Activated CD4-positive, CD25-positive, alpha-beta regulatory T cell treated with anti-CD3 and anti-CD28 coated beads, Interleukin-2, amount 50 U/mL, for 16 hours (primary cell): ENCODE measurements around the gene IFNGR1.
"Not testable (repeated sequence)": the region's sequence is repeated elsewhere in the genome, so short reads cannot be mapped to it uniquely, and the experiment has no call there.

Experiments
- DNase-seq: peaks from one replicate; pipeline ENCODE4 v3.0.0-alpha.2; 2020; ENCODE audit warnings: low read depth, low spot score

IFNGR1 gene

DNA sequence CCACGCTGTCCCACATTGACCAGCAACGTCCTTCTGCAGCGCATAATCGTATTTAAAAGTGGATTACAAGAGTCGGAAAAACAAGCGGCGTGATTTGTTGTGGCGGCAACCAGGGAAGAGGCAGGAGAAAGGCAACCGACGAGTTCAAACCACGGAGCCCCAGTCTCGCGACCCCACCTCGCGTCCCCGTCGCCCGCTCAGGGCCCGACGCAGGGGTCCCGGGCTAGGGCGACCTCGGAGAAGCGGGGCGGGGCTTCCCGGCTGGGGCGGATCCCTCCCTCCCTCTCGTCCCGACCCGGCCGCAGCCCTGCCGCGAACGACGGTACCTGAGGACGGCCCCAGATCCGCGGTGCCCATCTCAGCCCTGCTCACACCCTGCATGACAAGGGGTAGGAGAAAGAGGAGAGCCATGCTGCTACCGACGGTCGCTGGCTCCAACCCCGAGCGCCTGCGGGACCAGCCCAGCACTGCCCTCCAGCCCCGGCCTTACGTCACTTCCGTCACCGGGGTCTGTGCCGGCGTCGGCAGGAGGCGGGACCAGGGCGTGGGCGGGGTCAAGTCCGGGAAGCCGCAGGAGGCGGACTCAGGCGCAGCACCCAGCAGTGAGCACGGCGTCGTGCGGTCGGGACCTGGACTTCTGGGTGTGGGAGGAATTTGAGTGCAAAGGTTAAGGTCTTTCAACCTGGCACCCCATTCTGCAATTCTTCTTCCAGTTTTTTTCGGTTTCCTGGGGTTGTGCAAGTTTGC lies at the start of gene IFNGR1:
TSS of gene IFNGR1 (minus strand) at position 469 of the 747 bp plus-strand sequence. CDS start at position 411, 58 bp downstream.
- DNase-seq, result peak; percentile 77

DNA sequence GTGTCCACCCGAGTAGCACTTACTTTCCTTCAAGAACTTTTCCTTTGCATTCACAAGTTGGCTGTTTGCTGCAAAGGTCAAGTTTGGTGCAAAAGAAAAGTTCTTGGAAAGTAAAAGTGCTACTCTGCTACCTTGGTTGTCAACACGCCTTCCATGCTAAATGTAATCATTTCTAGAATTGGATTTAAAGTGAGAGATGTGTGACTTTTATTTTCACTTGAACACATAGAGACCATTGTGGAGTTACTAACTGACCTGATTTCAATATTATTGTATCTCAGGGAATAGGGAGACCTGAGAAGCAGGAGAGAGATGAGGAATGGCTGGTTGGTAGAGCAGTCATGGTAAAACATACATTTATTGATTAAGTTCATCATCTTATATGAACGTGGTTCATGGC lies 49.7 kb upstream of the IFNGR1 start:
- DNase-seq, result no peak

DNA sequence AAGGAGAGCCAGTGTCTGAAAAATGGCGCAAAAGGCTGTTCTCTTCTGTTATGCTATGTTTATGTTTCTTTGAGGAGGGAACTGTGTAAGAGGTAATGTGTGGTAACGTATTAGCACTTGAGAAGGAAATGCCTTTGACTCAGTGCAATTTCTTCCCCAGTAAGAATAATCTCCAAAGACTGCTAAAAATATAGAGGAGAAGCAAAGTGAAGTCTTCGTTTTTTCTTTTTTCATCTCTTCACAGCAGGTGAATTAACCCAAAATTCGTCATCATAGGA lies 47.1 kb upstream of the IFNGR1 start:
- DNase-seq, result no peak

DNA sequence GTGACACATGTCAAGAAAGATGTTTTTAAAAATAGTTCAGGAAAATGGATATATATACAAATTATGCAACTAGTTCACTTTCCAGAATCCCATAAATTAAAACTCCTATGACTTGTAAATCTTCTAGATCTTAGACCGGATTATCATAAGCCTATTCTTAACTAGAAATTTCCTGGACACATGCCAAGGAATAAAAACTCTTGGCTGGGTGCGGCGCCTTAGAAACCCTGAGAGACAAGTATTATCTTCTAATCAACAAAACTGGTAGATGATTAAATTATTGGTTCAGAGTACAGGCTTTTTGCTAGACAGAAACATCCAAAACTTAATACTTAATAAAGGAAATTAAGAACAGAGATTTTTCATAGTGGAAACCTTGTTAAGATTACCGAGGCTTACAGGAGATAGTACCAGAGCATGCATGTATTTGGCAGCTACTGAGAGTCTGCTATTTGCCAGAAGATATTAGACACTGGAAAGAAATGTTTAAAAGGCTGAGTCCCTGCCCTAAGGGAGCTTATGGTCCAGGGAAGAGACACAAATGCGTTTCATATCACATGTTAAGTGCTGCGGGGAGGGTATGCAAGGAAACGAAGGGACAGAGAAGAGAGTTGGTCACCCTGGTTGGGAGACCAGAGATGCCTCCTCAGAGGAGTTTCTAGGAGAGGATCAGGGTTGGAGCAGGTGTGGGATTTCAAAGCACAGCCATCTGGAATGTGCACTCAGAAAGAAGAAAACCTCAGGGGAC lies 46.5 kb upstream of the IFNGR1 start:
- DNase-seq, result no peak

DNA sequence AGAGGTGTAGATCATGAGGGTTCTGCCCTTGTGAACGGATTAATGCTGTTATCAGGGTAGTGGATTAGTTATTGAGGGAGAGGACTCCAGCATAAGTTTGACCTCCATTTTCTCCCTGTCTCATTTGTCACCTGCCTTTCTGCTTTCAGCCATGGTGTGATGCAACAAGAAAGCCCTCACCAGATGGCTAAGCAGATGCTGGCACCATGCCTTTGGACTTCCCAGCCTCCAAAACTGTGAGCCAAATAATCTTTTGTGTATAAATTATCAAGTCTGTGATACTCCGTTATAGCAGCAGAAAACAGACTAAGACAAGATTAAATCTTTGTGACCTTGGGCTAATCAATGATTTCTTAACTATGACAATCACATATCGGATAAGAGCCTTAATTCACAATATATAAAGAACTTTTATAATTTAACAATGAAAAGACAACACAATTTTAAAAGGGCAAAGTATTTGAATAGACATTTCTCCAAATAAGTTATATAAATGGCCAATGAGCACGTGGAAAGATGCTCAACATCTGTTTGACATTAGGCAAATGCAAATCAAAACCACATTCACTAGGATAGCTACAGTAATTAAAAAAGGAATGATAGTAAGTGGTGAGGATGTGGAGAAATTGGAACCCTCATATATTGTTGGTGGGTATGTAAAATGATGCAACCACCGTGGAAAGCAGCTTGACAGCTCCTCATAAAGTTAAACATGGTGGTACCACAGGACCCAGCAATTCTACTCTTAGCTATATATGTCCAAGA lies 45.3 kb upstream of the IFNGR1 start:
- DNase-seq, result no peak

DNA sequence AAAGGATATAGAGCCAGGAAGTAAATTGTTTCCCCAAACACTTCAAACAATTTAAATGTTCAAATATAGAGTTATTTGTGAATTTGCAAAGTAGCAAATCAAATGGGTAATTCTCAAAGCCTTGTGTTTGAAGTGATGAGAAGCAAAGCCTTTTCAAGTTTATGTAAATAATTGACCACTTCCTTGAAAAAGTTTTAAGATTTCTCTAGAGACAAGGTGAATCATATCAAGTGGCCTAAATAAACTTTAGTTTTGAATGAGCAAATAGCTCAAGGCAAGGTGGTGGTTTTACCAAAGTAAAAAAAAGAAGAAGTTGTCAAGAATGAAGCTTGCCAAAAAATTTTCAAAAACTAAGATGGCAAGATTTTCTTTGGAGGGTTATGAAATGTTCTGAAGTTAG lies 42.6 kb upstream of the IFNGR1 start:
- no peak for DNase-seq

DNA sequence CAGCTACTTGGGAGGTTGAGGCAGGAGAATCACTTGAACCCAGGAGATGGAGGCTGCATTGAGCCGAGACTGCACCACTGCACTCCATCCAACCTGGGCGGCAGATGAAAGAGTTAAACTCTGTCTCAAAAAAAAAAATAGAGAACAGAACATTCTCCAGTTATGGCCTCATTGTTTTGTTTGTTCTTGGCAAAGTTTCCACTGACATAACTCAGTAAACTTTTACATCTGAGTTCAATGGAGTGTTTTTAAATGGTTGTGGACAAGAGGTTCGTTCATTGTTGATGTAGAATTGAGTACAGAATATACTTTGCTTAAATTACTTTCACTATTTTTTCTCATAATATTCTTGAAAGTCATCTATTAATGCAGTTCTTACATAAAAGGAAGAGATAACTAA lies 42.2 kb upstream of the IFNGR1 start:
- no peak for DNase-seq

DNA sequence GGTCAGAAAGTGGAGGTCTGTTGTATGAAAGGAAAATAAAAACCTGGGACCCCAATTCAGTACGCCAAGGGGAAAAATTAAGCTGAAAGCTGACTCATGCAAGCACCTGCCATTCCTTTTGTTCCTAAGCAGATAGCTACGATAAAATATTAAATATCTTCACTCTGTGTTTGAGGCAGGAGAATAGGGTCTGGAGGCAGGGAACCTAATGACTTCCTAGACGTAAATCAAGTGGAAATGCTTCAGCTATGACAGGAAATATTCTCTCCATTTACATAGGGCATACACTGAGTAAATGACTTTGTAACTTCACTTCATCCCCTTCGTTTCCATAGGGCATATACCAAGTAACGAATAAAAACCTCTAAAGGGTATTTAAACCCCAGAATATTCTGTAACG lies 41.0 kb upstream of the IFNGR1 start:
- no peak for DNase-seq

DNA sequence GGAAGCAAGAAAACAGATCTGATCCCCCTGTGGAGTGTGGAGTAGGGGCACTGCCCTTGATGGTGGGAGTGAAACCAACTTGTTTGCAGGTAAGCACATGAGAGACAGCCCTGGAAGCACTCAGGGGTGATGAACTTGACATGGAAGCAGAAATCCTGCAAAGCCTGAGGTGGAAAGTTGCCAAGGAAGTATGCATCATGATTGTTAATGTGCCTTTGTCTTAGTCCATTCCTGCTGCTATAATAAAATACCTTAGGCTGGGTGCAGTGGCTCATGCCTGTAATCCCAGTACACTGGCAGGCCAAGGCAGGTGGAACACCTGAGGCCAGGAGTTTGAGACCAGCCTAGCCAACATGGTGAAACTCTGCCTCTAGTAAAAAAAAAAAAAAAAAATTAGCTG lies 40.2 kb upstream of the IFNGR1 start:
- DNase-seq, result no peak

DNA sequence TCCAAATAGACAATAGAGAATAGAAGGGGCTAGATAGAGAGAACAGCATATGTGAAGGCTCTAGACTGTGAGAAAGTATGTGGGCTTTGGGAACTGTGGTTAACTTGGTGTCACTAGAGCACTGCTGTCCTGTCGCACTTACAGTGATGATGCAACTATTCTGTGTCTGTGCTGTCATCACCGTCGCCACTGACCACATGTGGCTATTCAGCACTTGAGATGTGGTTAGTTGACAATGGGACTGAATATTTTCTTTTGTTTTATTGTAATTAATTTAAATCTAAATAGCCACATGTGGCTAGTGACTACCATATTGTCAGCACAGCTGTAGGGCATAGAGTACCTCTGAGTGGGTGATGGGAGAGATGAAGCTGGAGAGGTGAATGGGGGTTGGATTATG lies 39.0 kb upstream of the IFNGR1 start:
- DNase-seq, result no peak

DNA sequence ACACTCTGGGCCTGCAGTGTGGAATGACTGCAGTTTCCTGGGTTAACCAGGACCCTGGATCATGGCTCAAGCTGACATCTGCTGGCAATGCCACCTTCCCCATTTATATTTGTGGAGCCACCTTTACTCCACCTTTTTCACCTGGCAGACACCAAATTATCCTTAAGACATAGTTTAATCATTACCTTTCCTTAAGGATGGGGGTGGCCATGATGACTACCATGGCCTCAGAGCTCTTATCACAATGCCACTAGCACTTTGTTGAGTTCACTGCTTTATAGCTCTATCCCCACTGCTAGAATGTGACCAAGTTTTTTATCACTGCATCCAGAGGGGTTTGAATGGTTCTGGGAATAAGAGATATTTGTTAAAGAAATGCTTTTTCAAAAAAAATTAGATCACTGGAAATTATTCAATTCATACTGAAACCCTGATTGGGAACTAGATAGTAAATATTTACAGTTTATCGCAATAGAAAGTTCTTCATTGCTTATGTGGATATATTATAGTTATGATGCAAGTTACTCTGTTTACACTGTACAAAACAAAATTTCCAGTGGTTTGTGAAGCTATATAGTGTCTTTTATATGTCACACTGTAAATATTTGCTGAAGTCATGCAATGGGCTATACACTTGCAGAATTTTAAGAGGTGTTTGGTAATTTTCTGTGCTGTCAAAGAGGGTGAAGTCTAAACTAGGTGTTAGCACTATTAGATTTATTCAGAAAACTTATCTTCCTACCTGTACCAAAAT lies 37.3 kb upstream of the IFNGR1 start:
- no peak for DNase-seq

DNA sequence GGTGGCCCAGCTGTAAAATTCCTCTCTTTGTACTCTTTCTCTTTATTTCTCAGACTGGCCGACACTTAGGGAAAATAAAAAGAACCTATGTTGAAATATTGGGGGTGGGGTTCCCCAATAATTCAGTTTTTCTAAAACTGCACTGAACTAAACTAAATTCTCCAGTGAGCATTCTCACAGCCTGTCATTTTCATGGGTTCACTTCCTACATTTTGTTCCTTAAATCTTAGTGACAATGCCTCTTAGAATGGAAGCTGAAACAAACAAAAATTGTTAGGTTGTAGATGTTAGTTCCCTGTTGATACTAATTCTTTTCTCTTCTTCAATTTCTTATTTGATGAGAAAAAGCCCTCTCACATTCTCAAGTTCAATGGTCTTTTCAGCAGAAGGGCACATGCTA lies 35.8 kb upstream of the IFNGR1 start:
- no peak for DNase-seq

DNA sequence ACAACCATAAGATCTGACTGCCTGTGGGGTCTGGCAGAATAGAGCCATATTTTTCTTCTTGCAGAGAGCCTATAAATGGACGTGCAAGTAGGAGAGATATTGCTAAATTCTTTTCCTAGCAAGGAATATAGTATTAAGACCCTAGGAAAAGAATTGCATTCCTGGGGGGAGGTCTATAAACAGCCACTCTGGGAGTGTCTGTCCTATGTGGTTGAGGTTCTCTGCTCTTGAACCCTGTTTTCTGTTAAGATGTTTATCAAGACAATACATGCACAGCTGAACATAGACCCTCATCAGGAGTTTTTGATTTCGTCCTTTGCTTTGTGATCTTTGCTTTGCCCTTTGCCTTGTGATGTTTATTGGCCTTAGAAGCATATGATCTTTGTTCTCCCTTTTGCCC lies 35.2 kb upstream of the IFNGR1 start:
- not testable (repeated sequence) for DNase-seq

DNA sequence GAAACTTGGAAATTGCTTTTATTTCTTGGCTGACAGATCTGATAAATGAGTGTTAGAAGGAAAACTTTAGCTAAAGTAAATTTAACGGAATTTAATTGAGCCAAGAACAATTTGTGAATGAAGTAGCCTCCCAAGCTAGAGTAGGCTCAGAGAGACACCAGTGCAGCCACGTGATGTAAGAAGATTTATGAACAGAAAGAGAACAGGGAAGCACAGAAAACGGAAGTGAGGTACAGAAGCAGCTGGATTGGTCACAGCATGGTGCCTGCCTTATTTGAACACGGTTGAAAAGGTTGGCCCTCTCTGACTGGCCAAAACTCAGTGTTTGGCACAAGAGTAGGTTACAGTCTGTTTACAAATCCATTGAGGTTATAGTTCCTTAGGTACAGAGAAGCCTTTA lies 29.5 kb upstream of the IFNGR1 start:
- no peak for DNase-seq

DNA sequence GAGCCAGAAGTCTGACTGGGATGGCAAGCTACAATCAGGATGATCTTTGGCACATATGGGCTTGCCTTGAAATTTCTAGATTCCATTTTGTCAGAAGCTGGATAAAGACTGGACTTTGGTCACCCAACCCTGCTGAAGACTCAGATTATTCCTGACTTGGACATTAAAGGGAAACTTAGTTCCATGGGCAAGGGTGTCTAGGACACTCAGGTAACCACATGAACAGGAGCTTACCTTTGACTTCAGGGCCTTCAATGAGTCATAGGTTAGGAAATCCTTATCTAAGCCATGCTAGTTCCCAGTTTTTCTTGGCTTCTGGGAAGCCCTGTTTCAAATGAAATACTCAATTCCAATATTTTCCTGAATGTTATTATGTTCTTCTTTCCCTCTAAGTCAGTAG lies 28.5 kb upstream of the IFNGR1 start:
- no peak for DNase-seq

DNA sequence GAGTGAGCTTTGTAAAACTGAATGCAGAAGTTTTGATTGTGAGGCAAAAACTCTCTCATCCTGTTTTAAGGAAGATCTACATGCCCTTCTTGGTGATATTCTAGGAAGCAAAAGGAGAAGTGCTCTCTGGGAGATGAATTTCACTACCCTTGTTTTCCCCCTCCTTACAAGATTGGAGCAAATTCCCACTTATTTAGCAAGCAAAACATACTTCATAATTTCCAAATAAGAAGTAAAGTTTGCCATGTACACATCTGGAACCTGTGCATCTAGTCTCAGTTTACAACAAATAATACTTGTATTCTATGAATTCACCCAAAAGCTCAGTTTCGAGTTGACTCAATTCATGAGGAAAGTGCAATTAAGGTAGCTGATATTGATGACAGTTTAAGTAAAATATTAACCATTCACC lies 27.6 kb upstream of the IFNGR1 start:
- no peak for DNase-seq

DNA sequence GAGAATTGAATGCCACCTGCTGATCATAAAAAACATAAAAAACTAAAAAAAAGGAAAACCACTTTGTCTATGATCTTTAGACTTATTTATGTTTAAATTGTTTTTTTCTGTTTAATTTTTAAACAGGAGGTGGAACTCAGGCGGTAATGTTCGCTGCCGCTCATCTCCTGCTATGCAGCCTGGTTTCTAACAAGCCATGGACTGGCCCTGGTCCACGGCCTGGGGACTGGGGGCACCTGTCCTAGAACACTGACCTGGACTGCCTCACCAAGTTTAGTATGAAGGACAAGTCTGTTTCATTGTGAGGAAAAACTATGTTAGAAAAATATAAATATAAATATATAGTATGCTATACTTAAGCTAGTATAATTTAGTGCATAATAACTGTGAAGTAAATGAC lies 27.0 kb upstream of the IFNGR1 start:
- no peak for DNase-seq

DNA sequence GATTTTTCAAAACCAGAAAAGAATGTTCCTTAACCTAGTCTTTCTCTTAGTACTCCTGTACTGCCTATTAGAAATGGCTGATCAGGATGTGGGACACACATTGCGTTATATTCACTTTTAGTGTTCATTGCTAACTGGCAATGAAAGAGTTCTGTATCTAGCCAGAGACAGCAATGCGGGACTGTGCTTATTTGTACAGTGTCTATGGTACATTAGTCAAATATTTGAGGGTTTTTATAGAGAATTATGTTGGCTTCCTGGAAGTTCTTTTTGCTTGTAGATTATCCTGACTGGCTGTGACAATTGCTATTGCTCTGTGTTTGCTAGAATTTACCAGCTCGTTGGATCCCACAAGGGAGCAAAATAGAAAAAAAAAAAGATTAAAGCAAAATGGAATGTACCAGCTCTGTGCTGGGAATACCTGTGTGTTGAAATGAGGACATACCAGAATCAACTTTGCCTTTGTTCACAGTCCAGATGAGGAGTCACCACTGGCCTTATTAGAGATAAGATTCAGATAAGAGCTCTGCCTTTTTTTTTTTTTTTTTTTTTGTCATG lies 22.4 kb upstream of the IFNGR1 start:
- no peak for DNase-seq

DNA sequence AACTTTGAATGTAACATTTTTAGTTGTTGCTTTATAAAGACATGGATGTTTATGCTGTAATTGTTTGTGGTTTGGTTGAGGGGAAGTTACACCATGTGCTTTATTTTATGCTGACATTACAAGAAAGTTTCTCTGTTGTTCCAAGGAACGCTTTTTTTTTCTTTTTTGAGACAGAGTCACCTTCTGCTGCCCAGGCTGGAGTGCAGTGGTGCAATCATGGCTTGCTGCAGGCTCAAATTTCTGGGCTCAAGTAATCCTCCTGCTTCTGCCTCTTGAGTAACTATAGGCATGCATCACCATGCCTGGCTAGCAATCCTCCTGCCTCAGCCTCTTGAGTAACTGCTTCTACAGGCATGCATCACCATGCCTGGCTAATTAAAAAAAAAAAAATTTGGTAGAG lies 21.0 kb upstream of the IFNGR1 start:
- DNase-seq, result no peak

DNA sequence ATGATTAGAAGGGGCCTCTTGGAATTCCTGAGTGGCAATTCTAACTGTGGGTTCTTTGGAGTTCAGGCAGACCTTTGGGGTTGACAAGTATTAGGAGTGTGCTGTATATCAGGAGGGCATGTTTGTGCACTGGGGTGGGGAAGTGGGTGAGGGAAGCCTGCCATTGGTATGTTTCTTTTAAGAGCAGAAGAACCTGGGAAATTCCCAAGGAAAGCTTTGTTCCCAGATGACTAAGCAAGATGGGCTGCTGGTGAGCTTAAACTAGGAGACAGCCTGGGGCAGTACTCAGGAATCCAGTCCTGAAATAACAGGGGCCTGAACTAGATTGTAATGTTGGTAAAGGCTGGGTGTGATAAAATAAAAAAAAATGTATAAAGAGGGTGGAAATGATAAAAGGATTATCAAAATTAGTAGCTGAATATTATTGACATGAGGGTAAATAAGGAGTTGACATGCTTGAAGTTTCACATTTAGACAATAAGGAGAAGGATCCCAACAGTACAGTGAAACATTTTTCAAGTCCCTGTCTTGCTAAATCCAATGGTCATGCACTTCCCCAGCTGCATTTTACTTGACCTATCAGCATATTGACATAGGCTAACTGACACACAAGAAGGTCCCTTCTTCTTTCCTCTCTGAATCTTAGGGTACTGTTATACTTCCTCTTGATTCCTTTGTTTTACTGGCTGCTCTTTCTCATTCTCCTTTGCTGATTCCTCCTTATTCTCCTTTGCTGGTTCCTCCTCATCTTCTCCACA lies 18.4 kb upstream of the IFNGR1 start:
- no peak for DNase-seq
